Left ventricle myocardium inferior (tissue), 1 donor: Measurements from ENCODE around the gene QPCTL. TPM values are rescaled to one million over a fixed set of nuclear protein-coding genes. Genes with fewer than 3 reads are reported as not detected.
A peak's percentile ranks its signal among the peaks of the same experiment; 100 is the strongest.

Source experiments
- DNase-seq: peaks from one replicate; pipeline ENCODE4 v3.0.0-alpha.2; 2020
- H3K27ac ChIP-seq: fragments of 200-600 bp; replicated peaks from 2 replicates; pipeline ENCODE4 v1.8.0; 2021
- H3K27me3 ChIP-seq: fragments of 200-600 bp; 2 replicates; pipeline ENCODE4 v1.8.0; 2021; ENCODE audit warnings: low read depth
- H3K36me3 ChIP-seq: fragments of 200-600 bp; 2 replicates; pipeline ENCODE4 v1.8.0; 2021
- H3K4me1 ChIP-seq: fragments of 200-600 bp; 2 replicates; pipeline ENCODE4 v1.8.0; 2021
- H3K4me3 ChIP-seq: fragments of 200-600 bp; 2 replicates; pipeline ENCODE4 v1.8.0; 2021; ENCODE audit warnings: mild to moderate bottlenecking, moderate library complexity
- H3K9me3 ChIP-seq: fragments of 200-600 bp; replicated peaks from 2 replicates; pipeline ENCODE4 v1.8.0; 2021
- CTCF ChIP-seq: fragments of 200-600 bp; IDR thresholded peaks from 2 replicates; pipeline ENCODE4 v1.8.0; 2021; ENCODE audit warnings: antibody characterized with exemption, mild to moderate bottlenecking, borderline replicate concordance
- intact Hi-C: fragments of 100-400 bp; cut with micrococcal nuclease; formaldehyde crosslinking; loops from one replicate; pipeline ENCODE4 v1.11.0; 2022
- long read RNA-seq: library from polyadenylated mRNA; unstranded; transcript quantifications from one replicate; pipeline ENCODE4 v2.0.0, GENCODE V29; 2021
- total RNA-seq: library from RNA; stranded (reverse); fragmentation: NEBNext Ultra II Directional; extraction: Animal tissue kit (Norgen Biotek cat#: 25700); gene quantifications from one replicate; pipeline ENCODE4 v1.2.1, GENCODE V29; 2021
- donor health status: DM: no; HTN: yes; CAD: no; lungs with severe emphysema.

QPCTL gene
- total RNA-seq = 2.2 TPM
- long read RNA-seq, partial matches to known transcripts = 1 of 2 reads
- long read RNA-seq, other reads (novel, unspliced or antisense) = 1 of 2 reads

- no peak for TF ChIP-seq CTCF
- no peaks in the 10 kb centered on the region for H3K9me3 ChIP-seq
- peak within 1 kb of the TSS; percentile 73 for H3K4me3 ChIP-seq
- H3K36me3 ChIP-seq = peaks cover 15% of the 10 kb centered on the region
- H3K4me1 ChIP-seq = peaks cover 28% of the 10 kb centered on the region
- intact Hi-C loops = no loop called here
- no peaks in the 10 kb centered on the region for H3K27me3 ChIP-seq
- peak within 1 kb of the TSS; percentile 83 for H3K27ac ChIP-seq
- peak; percentile 95 for DNase-seq
Observed at GRCh38 chr19:45692187-45693105, at the start of gene QPCTL. Gene QPCTL (plus strand): TSS chr19:45692666. CDS start chr19:45692704, 38 bp downstream.

- Histone ChIP-seq H3K4me3 (peak overlapping the region; percentile 67), H3K9me3 (no peaks in the 10 kb centered on the region), H3K27ac (peak overlapping the region; percentile 91), H3K27me3 (peaks cover 7% of the 10 kb centered on the region), H3K36me3 (no peaks in the 10 kb centered on the region), H3K4me1 (peaks cover 63% of the 10 kb centered on the region)
- peak; percentile 98 for TF ChIP-seq CTCF
- DNase-seq = peak; percentile 85
- intact Hi-C loops = loop anchor here (10.0 kb wide), 1 partner anchor 118 kb away; no protein-coding TSS in a partner anchor
Observed at GRCh38 chr19:45643024-45643926, 49.2 kb upstream of the QPCTL start.

GRCh38 chr19:45643927-45644771, 48.3 kb upstream of the QPCTL start:
- no peak for DNase-seq
- H3K4me1 ChIP-seq = peaks cover 54% of the 10 kb centered on the region
- H3K9me3 ChIP-seq = no peaks in the 10 kb centered on the region
- no peaks in the 10 kb centered on the region for H3K36me3 ChIP-seq
- intact Hi-C loops = loop anchor here (10.0 kb wide), 1 partner anchor 119 kb away; no protein-coding TSS in a partner anchor
- no peak for TF ChIP-seq CTCF
- no peak overlapping the region for H3K27ac ChIP-seq
- H3K27me3 ChIP-seq = peaks cover 7% of the 10 kb centered on the region
- no peak overlapping the region for H3K4me3 ChIP-seq

GRCh38 chr19:45645068-45645630, 47.3 kb upstream of the QPCTL start:
- no peak overlapping the region for H3K27ac ChIP-seq
- intact Hi-C loops = loop anchor here (10.0 kb wide), 1 partner anchor 120 kb away; no protein-coding TSS in a partner anchor
- no peak for DNase-seq
- H3K9me3 ChIP-seq = no peaks in the 10 kb centered on the region
- no peaks in the 10 kb centered on the region for H3K36me3 ChIP-seq
- H3K4me1 ChIP-seq = peaks cover 45% of the 10 kb centered on the region
- H3K27me3 ChIP-seq = peaks cover 7% of the 10 kb centered on the region
- peak overlapping the region; percentile 72 for H3K4me3 ChIP-seq
- no peak for TF ChIP-seq CTCF
